OCI-LY7 (cell line): ENCODE results near the gene ESR2. TPM values are rescaled to one million over a fixed set of nuclear protein-coding genes. Genes with fewer than 3 reads are reported as not detected.

ENCODE experiments used
- BruUV-seq: library from RNA; stranded (reverse); fragments of 400-500 nt; replicated peaks from 2 replicates; lab custom pipeline; 2021; lab: Mats Ljungman, UMichigan
- CTCF ChIA-PET: fragments of 300-600 bp; sonication (Branson Sonifier 250); formaldehyde crosslinking; loops from one replicate; lab custom pipeline; 2022; ENCODE audit warnings: antibody characterized with exemption; ENCODE audit not compliant: unreplicated experiment; lab: Charles Lee
- POLR2A ChIA-PET: fragments of 300-600 bp; sonication (Branson Sonifier 250); formaldehyde crosslinking; loops from one replicate; lab custom pipeline; 2022; ENCODE audit warnings: antibody characterized with exemption; lab: Charles Lee
- DNase-seq: peaks from one replicate; pipeline ENCODE4 v3.0.0-alpha.2; 2015; ENCODE audit warnings: low spot score
- H2AFZ ChIP-seq: fragments of 200-600 bp; sonication (generic), shearing (Covaris generic); 2 replicates; pipeline ENCODE4 v1.6.1; 2014; ENCODE audit warnings: mild to moderate bottlenecking, antibody characterized with exemption, low read length, moderate library complexity
- H3K27ac ChIP-seq: fragments of 200-600 bp; sonication (generic); 2 replicates; pipeline ENCODE4 v1.5.1; 2014; ENCODE audit warnings: mixed run types, low read depth, mild to moderate bottlenecking, moderate library complexity, low read length, inconsistent platforms; ENCODE audit not compliant: poor library complexity, severe bottlenecking
- H3K36me3 ChIP-seq: fragments of 200-600 bp; sonication (generic); 2 replicates; pipeline ENCODE4 v1.6.1; 2014; ENCODE audit warnings: mild to moderate bottlenecking, antibody characterized with exemption, low read length, moderate library complexity, mixed read lengths; ENCODE audit not compliant: insufficient read depth
- H3K4me1 ChIP-seq: fragments of 200-600 bp; sonication (generic); 2 replicates; pipeline ENCODE4 v1.5.1; 2014; ENCODE audit warnings: mild to moderate bottlenecking, low read length; ENCODE audit not compliant: insufficient read depth, poor library complexity, severe bottlenecking
- H3K4me2 ChIP-seq: fragments of 200-600 bp; sonication (generic); 2 replicates; pipeline ENCODE4 v1.6.1; 2014; ENCODE audit warnings: mild to moderate bottlenecking, low read length
- H3K4me3 ChIP-seq: fragments of 200-600 bp; sonication (generic); 2 replicates; pipeline ENCODE4 v1.5.1; 2014; ENCODE audit warnings: mild to moderate bottlenecking, low read depth, low read length; ENCODE audit not compliant: poor library complexity, severe bottlenecking
- H3K79me2 ChIP-seq: fragments of 200-600 bp; sonication (generic); 2 replicates; pipeline ENCODE4 v1.6.1; 2016; ENCODE audit warnings: low read depth, mild to moderate bottlenecking, low read length, moderate library complexity, mixed read lengths; ENCODE audit not compliant: insufficient read depth
- H3K9me2 ChIP-seq: fragments of 200-600 bp; sonication (generic); 2 replicates; pipeline ENCODE4 v1.6.1; 2016; ENCODE audit warnings: mild to moderate bottlenecking, low read length, mixed read lengths; ENCODE audit not compliant: insufficient read depth
- H3K9me3 ChIP-seq: fragments of 200-600 bp; sonication (generic); 2 replicates; pipeline ENCODE4 v1.6.1; 2014; ENCODE audit warnings: mild to moderate bottlenecking, mixed run types, low read length, mixed read lengths
- H4K20me1 ChIP-seq: fragments of 200-600 bp; sonication (generic); 2 replicates; pipeline ENCODE4 v1.6.1; 2014; ENCODE audit warnings: mild to moderate bottlenecking, antibody characterized with exemption, low read length, moderate library complexity, mixed read lengths; ENCODE audit not compliant: insufficient read depth
- CTCF ChIP-seq: fragments of 200-600 bp; sonication (generic); conservative IDR thresholded peaks from 2 replicates; pipeline ENCODE4 v1.5.1; 2014; ENCODE audit warnings: mild to moderate bottlenecking, antibody characterized with exemption, low read length, moderate library complexity, mixed read lengths
- EZH2phosphoT487 ChIP-seq: fragments of 200-600 bp; sonication (generic); IDR thresholded peaks from 2 replicates; pipeline ENCODE4 v1.6.1; 2018; ENCODE audit warnings: low read depth, borderline replicate concordance, mild to moderate bottlenecking, mixed run types, antibody characterized with exemption, low read length, moderate library complexity, mixed read lengths
- intact Hi-C: fragments of 100-400 bp; cut with micrococcal nuclease; formaldehyde crosslinking; loops from one replicate; pipeline ENCODE4 v1.10.0; 2022; ENCODE audit not compliant: unreplicated experiment
- total RNA-seq, 2 experiments: library from RNA; depleted of rRNA in 1 of 2; stranded (reverse); fragments of >200 nt in 1 of 2; shearing (Covaris generic) in 1 of 2; gene quantifications; 2 replicates each; pipeline ENCODE4 v1.2.3, GENCODE V29; 2014 to 2022

The ESR2 gene
- total RNA-seq, 2 experiments from 2014 or later = 13.4 to 37.7 TPM

GRCh38 chr14:64075613-64076005 is 218.6 kb downstream of the ESR2 start:
- Histone ChIP-seq H2AFZ (no peak overlapping the region), H3K4me2 (no peak overlapping the region), H3K36me3 (peaks cover 95% of the 10 kb centered on the region), H3K9me2 (no peaks in the 10 kb centered on the region), H3K27ac (no peak overlapping the region), H3K79me2 (no peaks in the 10 kb centered on the region), H3K9me3 (no peaks in the 10 kb centered on the region), H3K4me3 (no peak overlapping the region), H4K20me1 (no peaks in the 10 kb centered on the region), H3K4me1 (no peaks in the 10 kb centered on the region)
- intact Hi-C loops = no loop called here
- POLR2A ChIA-PET = interaction anchor here (0.7 kb wide), 1 partner anchor 76 kb away, joined by 4 read pairs; no protein-coding TSS in a partner anchor
- CTCF ChIA-PET = no interaction called here
- TF ChIP-seq CTCF (no peak), EZH2phosphoT487 (no peak)
- BruUV-seq = no TSS peak
- no peak for DNase-seq

- Histone ChIP-seq H3K4me3 (no peak overlapping the region), H3K4me1 (no peaks in the 10 kb centered on the region), H2AFZ (no peak overlapping the region), H3K4me2 (no peak overlapping the region), H3K9me3 (no peaks in the 10 kb centered on the region), H3K79me2 (no peaks in the 10 kb centered on the region), H3K36me3 (peaks cover 95% of the 10 kb centered on the region), H3K9me2 (no peaks in the 10 kb centered on the region), H4K20me1 (no peaks in the 10 kb centered on the region), H3K27ac (no peak overlapping the region)
- DNase-seq = no peak
- POLR2A ChIA-PET = interaction anchor here (0.7 kb wide), 1 partner anchor 77 kb away, joined by 4 read pairs; no protein-coding TSS in a partner anchor
- CTCF ChIA-PET = no interaction called here
- intact Hi-C loops = loop anchor here (5.0 kb wide), 1 partner anchor 227 kb away; no protein-coding TSS in a partner anchor
- TF ChIP-seq CTCF (no peak), EZH2phosphoT487 (no peak)
- TSS peak; percentile 19 for BruUV-seq
Observed at GRCh38 chr14:64074961-64075612, 219.1 kb downstream of the ESR2 start.

GRCh38 chr14:64069634-64070359 is 224.4 kb downstream of the ESR2 start:
- BruUV-seq = no TSS peak
- Histone ChIP-seq H2AFZ (no peak overlapping the region), H3K9me2 (no peaks in the 10 kb centered on the region), H3K4me1 (no peaks in the 10 kb centered on the region), H3K4me2 (no peak overlapping the region), H3K27ac (no peak overlapping the region), H3K4me3 (no peak overlapping the region), H4K20me1 (no peaks in the 10 kb centered on the region), H3K36me3 (peaks cover 93% of the 10 kb centered on the region), H3K9me3 (no peaks in the 10 kb centered on the region), H3K79me2 (no peaks in the 10 kb centered on the region)
- POLR2A ChIA-PET = interaction anchor here (1.2 kb wide), 1 partner anchor 8 kb away, joined by 3 read pairs; no protein-coding TSS in a partner anchor
- no peak for DNase-seq
- intact Hi-C loops = loop anchor here (5.0 kb wide), 1 partner anchor 233 kb away; no protein-coding TSS in a partner anchor
- no peak for TF ChIP-seq CTCF
- no peak for TF ChIP-seq EZH2phosphoT487
- CTCF ChIA-PET = no interaction called here
